ENCODE data around the gene CRHR1.

CRHR1 gene

DNA sequence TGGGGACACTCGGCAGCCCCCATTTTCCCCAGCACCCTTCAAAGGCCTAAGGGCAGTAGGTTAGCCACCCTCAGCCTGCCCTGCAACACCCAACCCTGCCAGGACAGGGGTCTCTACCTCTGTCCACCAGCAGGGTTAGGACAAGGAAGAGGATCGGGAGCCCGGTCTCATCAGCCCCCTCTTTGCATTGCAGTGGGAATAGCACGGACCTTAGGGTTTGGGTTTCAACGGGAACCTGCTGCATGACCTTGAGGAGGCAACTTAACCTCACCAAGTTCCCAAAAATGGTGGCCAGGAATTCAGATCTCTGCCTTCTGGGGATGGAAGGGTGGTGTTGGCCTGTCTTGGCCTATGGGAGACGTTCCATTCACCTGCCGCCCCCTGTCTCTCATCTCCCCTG lies 40.4 kb downstream of the CRHR1 start:
- DNase-seq, result no peak

- no peak for DNase-seq
These were observed 40.9 kb downstream of the CRHR1 start for GRCh38 chr17:45824901-45825492.

DNA sequence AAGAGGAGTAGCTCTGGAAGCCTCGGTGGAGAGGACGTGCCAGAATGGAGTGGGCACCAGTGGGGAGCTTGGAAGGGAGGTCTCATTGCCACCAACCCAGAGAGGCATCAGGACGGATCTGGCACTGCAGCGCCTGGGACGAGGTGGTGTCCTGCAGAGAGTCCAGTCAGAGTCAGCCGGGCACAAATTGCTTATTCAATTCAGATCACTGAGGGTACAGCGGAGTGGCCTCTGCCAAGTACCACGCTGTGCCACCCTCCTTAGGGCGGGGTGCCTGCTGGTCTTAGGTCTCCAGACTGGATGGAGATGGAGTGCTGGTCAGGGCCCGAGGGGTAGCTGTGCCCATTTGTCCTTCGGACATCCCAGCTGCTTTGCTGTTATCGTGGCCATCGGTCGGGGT lies 41.7 kb downstream of the CRHR1 start:
- no peak for DNase-seq

DNA sequence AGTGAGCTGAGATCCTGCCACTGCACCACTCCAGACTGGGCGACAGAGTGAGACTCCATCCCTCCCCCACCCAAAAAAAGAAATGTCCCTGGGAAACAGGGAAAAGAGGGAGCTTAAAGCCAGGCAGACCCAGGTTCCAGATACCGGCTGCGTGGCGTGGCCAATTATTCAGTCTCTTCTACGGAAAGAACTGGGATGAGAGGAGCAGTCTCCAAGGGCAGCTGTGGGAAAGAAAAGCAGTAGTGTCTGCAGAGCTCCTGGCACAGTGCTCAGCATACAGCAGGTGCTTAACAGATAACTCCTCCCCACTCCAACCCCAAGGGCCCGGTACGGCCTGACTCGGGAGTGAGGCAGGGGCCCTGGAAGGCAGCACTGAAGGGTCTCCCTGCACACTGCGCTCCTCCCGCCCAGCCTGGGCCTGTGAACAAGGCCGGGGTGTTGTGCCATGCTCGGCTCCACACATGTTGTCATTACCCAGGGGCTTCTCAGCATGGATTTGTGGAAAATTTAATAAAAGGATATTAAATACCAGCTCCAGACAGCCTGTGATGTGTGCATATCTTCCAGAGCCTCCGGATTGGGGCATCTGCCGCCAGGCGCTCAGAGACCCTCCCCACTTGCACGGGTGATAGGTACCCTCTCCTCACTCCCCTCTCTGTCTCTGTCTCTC lies 42.9 kb downstream of the CRHR1 start:
- no peak for DNase-seq

- no peak for DNase-seq
These were observed 44.1 kb downstream of the CRHR1 start for GRCh38 chr17:45828171-45828570.

DNA sequence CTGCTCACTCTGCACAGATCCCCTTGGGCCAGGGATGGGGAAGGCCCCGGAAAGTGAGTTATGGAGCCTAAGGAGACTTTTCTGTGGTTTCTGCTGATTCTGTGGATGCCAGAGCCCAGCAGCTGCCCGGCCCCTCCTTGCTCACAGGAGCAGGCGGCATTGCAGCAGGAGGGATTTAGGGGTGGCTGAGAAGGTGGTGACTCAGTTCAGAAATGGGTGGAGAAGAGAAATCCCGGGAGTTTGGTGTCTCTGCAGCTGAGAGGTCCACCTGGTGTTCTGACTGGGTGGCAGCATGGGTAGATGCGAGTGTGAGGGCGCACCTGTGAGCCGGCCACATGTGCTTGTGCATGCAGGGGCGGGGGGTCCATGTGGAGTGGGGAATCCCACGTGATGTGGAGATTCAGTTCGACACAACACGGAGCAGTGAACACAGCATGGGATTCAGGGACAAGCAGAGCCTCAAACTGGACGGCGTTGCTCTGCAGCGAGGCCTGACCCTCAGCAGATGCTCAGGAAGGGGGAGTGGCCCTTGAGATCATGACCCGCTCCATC lies 44.5 kb downstream of the CRHR1 start:
- no peak for DNase-seq

- DNase-seq, result no peak
These were observed 49.8 kb downstream of the CRHR1 start for GRCh38 chr17:45833920-45834319.

- DNase-seq, result no peak
These were observed 50.6 kb downstream of the CRHR1 start for GRCh38 chr17:45834471-45835396.

DNA sequence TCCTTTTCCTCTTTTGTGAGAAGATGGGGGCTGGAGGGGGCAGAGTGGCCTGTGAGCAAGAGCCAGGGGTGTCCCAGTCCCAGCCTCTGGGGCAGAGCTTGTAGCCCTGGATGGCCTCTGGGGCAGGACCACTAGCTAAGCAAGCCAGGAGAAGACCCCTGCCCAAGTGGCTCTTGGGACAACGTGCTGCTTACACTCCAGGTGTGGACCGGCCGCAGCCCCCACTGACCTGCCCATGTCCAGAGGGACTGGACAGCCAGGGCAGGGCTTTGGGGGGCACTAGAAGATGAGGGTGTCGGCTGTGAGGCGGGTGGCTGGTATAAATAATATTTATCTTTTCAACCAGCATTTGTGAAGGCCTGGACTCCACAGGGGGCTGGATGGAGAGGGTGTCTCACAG lies 51.4 kb downstream of the CRHR1 start:
- no peak for DNase-seq

GRCh38 chr17:45836047-45837044 lies 52.2 kb downstream of the CRHR1 start:
- DNase-seq, result no peak

- DNase-seq, result no peak
These were observed 53.1 kb downstream of the CRHR1 start for GRCh38 chr17:45837187-45837586.

DNA sequence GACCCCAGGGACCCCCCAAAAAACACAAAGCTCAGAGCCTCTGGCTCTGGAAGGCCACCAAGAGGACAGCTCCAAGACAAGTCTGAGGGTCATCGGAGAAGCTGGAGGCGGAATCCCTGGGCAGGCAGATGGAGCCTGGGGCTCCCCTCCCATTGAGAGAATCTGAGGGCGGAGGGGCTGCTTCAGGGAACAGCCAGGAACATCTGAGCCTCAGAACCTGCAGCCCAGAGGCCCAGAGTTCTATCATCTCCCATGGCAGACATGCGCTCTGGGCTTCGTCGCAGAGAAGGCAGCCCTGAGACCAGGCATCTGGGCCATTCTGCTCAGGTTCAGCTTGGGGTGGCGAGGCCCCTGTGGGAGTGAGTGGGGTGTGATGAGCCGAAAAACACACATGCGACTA lies 53.5 kb downstream of the CRHR1 start:
- DNase-seq, result no peak

DNA sequence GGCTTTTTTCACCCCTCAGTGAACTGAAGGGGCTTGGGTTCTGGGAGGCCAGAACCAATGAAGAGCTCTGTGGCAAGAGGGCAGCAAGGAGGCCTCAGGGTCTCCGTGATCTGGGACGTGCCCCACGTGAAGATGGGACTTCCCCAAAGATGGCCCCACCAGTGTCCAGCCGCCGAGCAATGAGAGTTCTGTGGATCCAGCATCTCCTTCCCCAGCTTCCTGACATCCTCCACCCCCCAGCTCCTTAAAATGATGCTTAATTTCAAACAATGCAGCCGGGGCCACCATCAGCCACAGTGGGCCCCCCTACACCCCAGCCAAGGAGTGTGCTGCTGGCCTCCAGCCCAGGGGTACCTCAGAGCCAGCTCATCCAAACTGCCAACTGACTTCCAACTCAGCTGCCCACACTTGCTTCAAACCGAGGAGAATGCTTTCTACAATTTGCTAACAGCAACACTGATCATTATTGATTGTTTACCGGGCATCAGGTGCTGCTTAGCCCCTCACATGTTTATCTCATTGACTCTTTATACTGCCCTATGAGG lies 54.7 kb downstream of the CRHR1 start:
- DNase-seq, result no peak

GRCh38 chr17:45839442-45839841 lies 55.3 kb downstream of the CRHR1 start:
- no peak for DNase-seq

- no peak for DNase-seq
These were observed 57.1 kb downstream of the CRHR1 start for GRCh38 chr17:45841186-45841585.

GRCh38 chr17:45841883-45842525 lies 57.9 kb downstream of the CRHR1 start:
- peak in 1 of 2 experiments; percentile 5 for DNase-seq

DNA sequence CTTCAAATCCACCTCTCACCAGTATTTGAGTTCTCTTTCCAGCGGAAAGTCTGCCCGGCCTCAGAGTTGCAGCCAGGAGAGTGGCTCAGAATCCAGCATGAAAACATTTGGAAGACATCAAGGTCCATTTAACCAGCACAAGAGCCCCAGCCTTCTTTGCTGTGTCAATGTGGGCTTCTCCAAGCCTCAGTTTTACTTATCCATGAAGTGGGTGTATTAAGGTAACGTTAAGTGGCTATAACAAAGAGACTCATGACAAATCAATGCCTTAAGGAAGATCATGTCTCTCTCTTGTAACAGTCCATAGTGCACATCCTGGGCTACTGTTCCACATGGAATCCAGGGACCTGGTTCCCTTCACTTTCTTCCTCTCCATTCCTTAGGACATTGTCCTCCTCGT lies 59.6 kb downstream of the CRHR1 start:
- DNase-seq, result no peak

DNA sequence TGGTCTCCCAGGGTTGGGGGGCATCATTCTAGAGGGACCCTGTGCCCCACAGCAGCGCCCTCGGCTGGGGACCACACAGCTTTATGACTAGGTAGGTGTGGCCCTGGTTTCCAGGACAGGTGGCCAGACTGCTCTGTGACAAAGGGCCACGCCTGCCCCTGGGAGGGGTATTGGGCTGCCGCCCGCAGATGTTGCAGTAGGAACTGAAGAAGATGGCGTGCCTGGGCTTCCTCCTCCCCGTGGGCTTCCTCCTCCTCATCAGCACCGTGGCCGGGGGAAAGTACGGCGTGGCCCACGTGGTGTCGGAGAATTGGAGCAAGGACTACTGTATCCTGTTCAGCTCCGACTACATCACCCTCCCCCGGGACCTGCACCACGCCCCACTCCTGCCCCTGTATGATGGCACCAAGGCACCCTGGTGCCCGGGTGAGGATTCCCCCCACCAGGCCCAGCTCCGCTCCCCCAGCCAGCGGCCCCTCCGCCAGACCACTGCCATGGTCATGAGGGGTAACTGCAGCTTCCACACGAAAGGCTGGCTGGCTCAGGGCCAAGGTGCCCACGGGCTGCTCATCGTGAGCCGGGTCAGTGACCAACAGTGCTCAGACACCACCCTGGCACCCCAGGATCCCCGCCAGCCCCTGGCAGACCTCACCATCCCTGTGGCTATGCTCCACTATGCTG lies 60.7 kb downstream of the CRHR1 start, which contains the start of gene SPPL2C:
Gene SPPL2C (plus strand): TSS at position 187 of the 681 bp plus-strand sequence. CDS start 26 bp downstream, at position 213.
- DNase-seq, result no peak

- DNase-seq, result no peak
These were observed 61.5 kb downstream of the CRHR1 start for GRCh38 chr17:45845376-45846185.

- DNase-seq, result no peak
These were observed 62.1 kb downstream of the CRHR1 start for GRCh38 chr17:45846223-45846622.

All from NCI-H187 (cell line).